ENCODE data around the gene NUDT2.

DNA sequence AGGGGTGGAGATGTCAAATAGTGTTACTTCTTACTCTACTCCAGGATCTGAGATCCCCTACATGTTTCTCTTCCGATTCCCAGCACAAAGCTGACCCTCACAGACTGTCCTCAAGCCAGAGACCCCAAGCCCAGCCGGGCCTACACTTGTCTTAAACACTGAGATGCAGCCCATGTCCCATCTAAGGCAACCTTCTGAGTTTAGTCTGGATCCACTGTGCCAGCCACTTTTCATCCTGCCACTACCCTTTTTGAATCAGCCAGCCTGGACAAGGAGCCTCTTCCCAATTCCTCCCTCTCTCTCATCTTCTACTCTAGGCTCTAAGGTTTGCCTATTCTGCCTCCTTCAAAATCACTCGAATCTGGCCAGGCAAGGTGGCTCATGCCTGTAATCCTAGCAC lies 53.5 kb downstream of the NUDT2 start:
- TF ChIP-seq, protein P1, sequence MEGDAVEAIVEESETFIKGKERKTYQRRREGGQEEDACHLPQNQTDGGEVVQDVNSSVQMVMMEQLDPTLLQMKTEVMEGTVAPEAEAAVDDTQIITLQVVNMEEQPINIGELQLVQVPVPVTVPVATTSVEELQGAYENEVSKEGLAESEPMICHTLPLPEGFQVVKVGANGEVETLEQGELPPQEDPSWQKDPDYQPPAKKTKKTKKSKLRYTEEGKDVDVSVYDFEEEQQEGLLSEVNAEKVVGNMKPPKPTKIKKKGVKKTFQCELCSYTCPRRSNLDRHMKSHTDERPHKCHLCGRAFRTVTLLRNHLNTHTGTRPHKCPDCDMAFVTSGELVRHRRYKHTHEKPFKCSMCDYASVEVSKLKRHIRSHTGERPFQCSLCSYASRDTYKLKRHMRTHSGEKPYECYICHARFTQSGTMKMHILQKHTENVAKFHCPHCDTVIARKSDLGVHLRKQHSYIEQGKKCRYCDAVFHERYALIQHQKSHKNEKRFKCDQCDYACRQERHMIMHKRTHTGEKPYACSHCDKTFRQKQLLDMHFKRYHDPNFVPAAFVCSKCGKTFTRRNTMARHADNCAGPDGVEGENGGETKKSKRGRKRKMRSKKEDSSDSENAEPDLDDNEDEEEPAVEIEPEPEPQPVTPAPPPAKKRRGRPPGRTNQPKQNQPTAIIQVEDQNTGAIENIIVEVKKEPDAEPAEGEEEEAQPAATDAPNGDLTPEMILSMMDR (IDR thresholded peaks at IDR 0.05) = no peak
- no peak for TF ChIP-seq POLR2A (IDR thresholded peaks at IDR 0.05)
